HG03432 (cell line): Measurements from ENCODE around the gene DAB1.

Experiments
- ATAC-seq: cut with Tn5 transposase; IDR thresholded peaks from one replicate; pipeline ENCODE4 v1.9.1; 2021; ENCODE audit warnings: mild to moderate bottlenecking, moderate library complexity; ENCODE audit not compliant: unreplicated experiment

The DAB1 gene

GRCh38 chr1:57186455-57186854, 237.4 kb downstream of the DAB1 start:
- no peak for ATAC-seq

- ATAC-seq: no peak
Measured at GRCh38 chr1:57179001-57179400, 244.9 kb downstream of the DAB1 start.

GRCh38 chr1:57175506-57175905, 248.4 kb downstream of the DAB1 start:
- ATAC-seq: no peak

- ATAC-seq: no peak
Measured at GRCh38 chr1:57172040-57172439, 251.8 kb downstream of the DAB1 start.

GRCh38 chr1:57167997-57168396, 255.9 kb downstream of the DAB1 start:
- ATAC-seq: peak; percentile 67

GRCh38 chr1:57165546-57165945, 258.3 kb downstream of the DAB1 start:
- no peak for ATAC-seq

GRCh38 chr1:57164584-57164983, 259.3 kb downstream of the DAB1 start:
- ATAC-seq: peak; percentile 52

GRCh38 chr1:57163789-57164188, 260.1 kb downstream of the DAB1 start:
- ATAC-seq: no peak

GRCh38 chr1:57163325-57163724, 260.5 kb downstream of the DAB1 start:
- ATAC-seq: no peak

GRCh38 chr1:57162607-57163261, 261.1 kb downstream of the DAB1 start:
- no peak for ATAC-seq

GRCh38 chr1:57160594-57160993, 263.3 kb downstream of the DAB1 start:
- no peak for ATAC-seq

- no peak for ATAC-seq
Measured at GRCh38 chr1:57158604-57158998, 265.3 kb downstream of the DAB1 start.

- ATAC-seq: peak; percentile 63
Measured at GRCh38 chr1:57157818-57158603, 265.8 kb downstream of the DAB1 start.

- no peak for ATAC-seq
Measured at GRCh38 chr1:57156907-57157306, 267.0 kb downstream of the DAB1 start.

- no peak for ATAC-seq
Measured at GRCh38 chr1:57146100-57146499, 277.8 kb downstream of the DAB1 start.

- ATAC-seq: no peak
Measured at GRCh38 chr1:57142999-57143398, 280.9 kb downstream of the DAB1 start.

- ATAC-seq: no peak
Measured at GRCh38 chr1:57142169-57142568, 281.7 kb downstream of the DAB1 start.

GRCh38 chr1:57138432-57139078, 285.3 kb downstream of the DAB1 start:
- no peak for ATAC-seq

GRCh38 chr1:57137980-57138379, 285.9 kb downstream of the DAB1 start:
- peak; percentile 86 for ATAC-seq

GRCh38 chr1:57134803-57135202, 289.1 kb downstream of the DAB1 start:
- ATAC-seq: no peak

- ATAC-seq: no peak
Measured at GRCh38 chr1:57133686-57134085, 290.2 kb downstream of the DAB1 start.
